A549 (cell line): Measurements from ENCODE around the gene PTPRD. TPM values are rescaled to one million over a fixed set of nuclear protein-coding genes. Genes with fewer than 3 reads are reported as not detected.

ENCODE experiments used
- ATAC-seq, 2 experiments: fragments of 200-7000 bp in 1 of 2; fragments of >200 bp in 1 of 2; cut with Nextera tagmentation in 1 of 2; cut with Tn5 transposase in 1 of 2; 3 replicates each; pipeline versions ENCODE4 v1.8.0 to v1.9.1; 2018 to 2020; ENCODE audit warnings: mild to moderate bottlenecking in 1 of 2, moderate library complexity in 1 of 2
- CTCF ChIA-PET: fragments of 300-600 bp; sonication (Branson Sonifier 250); formaldehyde crosslinking; extraction: SDS; loops from one replicate; lab custom pipeline; 2021; ENCODE audit warnings: antibody characterized with exemption, inconsistent platforms; lab: Yijun Ruan, JAX
- POLR2A ChIA-PET: fragments of 350-600 bp; formaldehyde crosslinking; extraction: SDS; loops from one replicate; lab custom pipeline; 2021; ENCODE audit warnings: antibody characterized with exemption, inconsistent platforms; lab: Yijun Ruan, JAX
- DNase-seq, 2 experiments: peaks; one replicate each; pipeline versions ENCODE4 v3.0.0 to v3.0.0-alpha.2; 2011 to 2016; ENCODE audit warnings: low read depth in 1 of 2, low spot score in 1 of 2
- FAIRE-seq: peaks from 2 replicates; lab custom pipeline; 2011; peaks lifted over from hg19 to GRCh38; lab: Jason Lieb, UNC
- H3K27ac ChIP-seq, 2 experiments: fragments of >200 bp; sonication (Bioruptor Twin); formaldehyde crosslinking; 3 replicates each; pipeline ENCODE4 v1.5.1; 2016 to 2017
- H3K4me1 ChIP-seq: fragments of >200 bp; sonication (Bioruptor Twin); formaldehyde crosslinking; 3 replicates; pipeline ENCODE4 v1.6.1; 2016
- H3K4me2 ChIP-seq: fragments of >200 bp; sonication (Bioruptor Twin); formaldehyde crosslinking; 3 replicates; pipeline ENCODE4 v1.6.1; 2016
- H3K4me3 ChIP-seq: fragments of >200 bp; sonication (Bioruptor Twin); formaldehyde crosslinking; 3 replicates; pipeline ENCODE4 v1.5.1; 2016
- H3K9me3 ChIP-seq: fragments of >200 bp; sonication (Bioruptor Twin); formaldehyde crosslinking; 3 replicates; pipeline ENCODE4 v1.6.1; 2016
- ATOH8 ChIP-seq: fragments of 250-450 bp; sonication (Bioruptor Pico); IDR thresholded peaks from 2 replicates; pipeline ENCODE4 v1.5.0; 2020; ENCODE audit warnings: low read depth, mild to moderate bottlenecking, moderate library complexity
- CBX2 ChIP-seq: fragments of 200-600 bp; sonication (generic); IDR thresholded peaks from 2 replicates; pipeline ENCODE4 v1.6.1; 2016; ENCODE audit warnings: low read depth, mild to moderate bottlenecking, borderline replicate concordance
- CEBPB ChIP-seq, 2 experiments: fragments of >200 bp in 1 of 2; sonication (Bioruptor Twin) in 1 of 2; formaldehyde crosslinking in 1 of 2; IDR thresholded peaks; 2 replicates each; pipeline ENCODE4 v1.6.1; 2012 to 2016
- EHF ChIP-seq: fragments of 250-450 bp; sonication (Bioruptor Pico); IDR thresholded peaks from 2 replicates; pipeline ENCODE4 v1.5.0; 2020; ENCODE audit warnings: mild to moderate bottlenecking
- EP300 ChIP-seq, 2 experiments: fragments of >200 bp; sonication (Bioruptor Twin); formaldehyde crosslinking; IDR thresholded peaks; 2 replicates in 1 of 2; 3 replicates in 1 of 2; pipeline ENCODE4 v1.6.1; 2016 to 2017
- ESRRA ChIP-seq: fragments of 150-350 bp; IDR thresholded peaks from 2 replicates; pipeline ENCODE4 v1.6.1; 2014; ENCODE audit warnings: mild to moderate bottlenecking, low read length, borderline replicate concordance
- FOSB ChIP-seq: fragments of 250-450 bp; sonication (Bioruptor Pico); IDR thresholded peaks from 2 replicates; pipeline ENCODE4 v1.5.0; 2020; ENCODE audit warnings: mild to moderate bottlenecking, moderate library complexity
- FOSL2 ChIP-seq, 2 experiments: fragments of 450-650 bp in 1 of 2; fragments of >200 bp in 1 of 2; sonication (Bioruptor Twin) in 1 of 2; formaldehyde crosslinking; IDR thresholded peaks; 2 replicates each; pipeline versions ENCODE4 v1.5.0 to v1.6.1; 2016 to 2020; ENCODE audit warnings: mild to moderate bottlenecking in 1 of 2, moderate library complexity in 1 of 2
- HES2 ChIP-seq: fragments of >200 bp; sonication (Bioruptor Twin); formaldehyde crosslinking; IDR thresholded peaks from 2 replicates; pipeline ENCODE4 v1.6.1; 2016
- HMGXB4 ChIP-seq: fragments of 250-450 bp; sonication (Bioruptor Pico); IDR thresholded peaks from 2 replicates; pipeline ENCODE4 v1.5.0; 2021; ENCODE audit warnings: mild to moderate bottlenecking, moderate library complexity, borderline replicate concordance
- HOXB5 ChIP-seq: fragments of 250-450 bp; sonication (Bioruptor Pico); IDR thresholded peaks from 2 replicates; pipeline ENCODE4 v1.5.0; 2020; ENCODE audit warnings: mild to moderate bottlenecking, moderate library complexity
- JUN ChIP-seq, 2 experiments: fragments of >200 bp; sonication (Bioruptor Twin); formaldehyde crosslinking; IDR thresholded peaks; 2 replicates in 1 of 2; 3 replicates in 1 of 2; pipeline ENCODE4 v1.6.1; 2016 to 2017
- MAFK ChIP-seq: fragments of 450-650 bp; IDR thresholded peaks from 2 replicates; pipeline ENCODE4 v1.6.1; 2014; ENCODE audit not compliant: partially characterized antibody
- MAZ ChIP-seq: fragments of 150-350 bp; IDR thresholded peaks from 2 replicates; pipeline ENCODE4 v1.6.1; 2014; ENCODE audit warnings: antibody characterized with exemption, low read depth, low read length, borderline replicate concordance
- PBX3 ChIP-seq: IDR thresholded peaks from 2 replicates; pipeline ENCODE4 v1.6.1; 2012
- POLR2AphosphoS2 ChIP-seq: conservative IDR thresholded peaks from 2 replicates; pipeline ENCODE4 v1.6.1; 2012; ENCODE audit warnings: low read length, improper control_type of control experiment, inconsistent platforms
- RAD21 ChIP-seq, 2 experiments: fragments of >200 bp in 1 of 2; sonication (Bioruptor Twin) in 1 of 2; formaldehyde crosslinking in 1 of 2; IDR thresholded peaks in 1 of 2; conservative IDR thresholded peaks in 1 of 2; 2 replicates in 1 of 2; 3 replicates in 1 of 2; pipeline ENCODE4 v1.6.1; 2012 to 2018; ENCODE audit warnings: inconsistent platforms in 1 of 2
- RCOR1 ChIP-seq: fragments of 150-350 bp; IDR thresholded peaks from 2 replicates; pipeline ENCODE4 v1.6.1; 2014; ENCODE audit warnings: antibody characterized with exemption, low read length, low read depth
- SREBF2 ChIP-seq: fragments of 450-650 bp; IDR thresholded peaks from 2 replicates; pipeline ENCODE4 v1.6.1; 2014; ENCODE audit warnings: mild to moderate bottlenecking, moderate library complexity
- TFCP2L1 ChIP-seq: fragments of 250-450 bp; sonication (Bioruptor Pico); IDR thresholded peaks from 2 replicates; pipeline ENCODE4 v1.5.0; 2021; ENCODE audit warnings: mild to moderate bottlenecking
- USF2 ChIP-seq: fragments of 450-650 bp; IDR thresholded peaks from 2 replicates; pipeline ENCODE4 v1.6.1; 2014; ENCODE audit warnings: antibody characterized with exemption
- ZFP36 ChIP-seq: fragments of 450-650 bp; IDR thresholded peaks from 2 replicates; pipeline ENCODE4 v1.6.1; 2014; ENCODE audit warnings: borderline replicate concordance; ENCODE audit not compliant: partially characterized antibody
- ZNF302 ChIP-seq: fragments of 250-450 bp; sonication (Bioruptor Pico); IDR thresholded peaks from 2 replicates; pipeline ENCODE4 v1.9.0; 2021; ENCODE audit warnings: inconsistent platforms, mild to moderate bottlenecking, moderate library complexity
- WGBS: methylation state at CpG from one replicate; pipeline ENCODE4 v1.1.6; 2017; ENCODE audit errors: missing lambda C conversion rate; 5-methylcytosine and 5-hydroxymethylcytosine counted together
- polyA plus RNA-seq, 4 experiments: library from polyadenylated mRNA; depleted of rRNA in 3 of 4; stranded (reverse); fragments of >200 nt; fragmentation: RNase III in 1 of 4; extraction: RNeasy Plus Mini Kit Qiagen cat#74134 plus additional on column Dnase treatment in 1 of 4; gene quantifications; 2 replicates in 3 of 4; 3 replicates in 1 of 4; pipeline ENCODE4 v1.2.3, GENCODE V29; 2011 to 2017

Gene PTPRD
- polyA plus RNA-seq, 2 of the 4 experiments (the other 2 are of a cell fraction) = 0.39 to 1.3 TPM

GRCh38 chr9:9229269-9229668 is 1383.5 kb downstream of the PTPRD start:
- 4% methylated on average over 3 of the region's 3 CpGs for WGBS
- Histone ChIP-seq H3K4me1 (no peaks in the 10 kb centered on the region), H3K4me2 (no peak overlapping the region), H3K9me3 (no peaks in the 10 kb centered on the region), H3K27ac (no peak overlapping the region), H3K4me3 (no peak overlapping the region)
- no peak for ATAC-seq
- no peak for TF ChIP-seq HOXB5 (CRISPR knock-in tag)
- TF ChIP-seq CBX2 = no peak
- TF ChIP-seq FOSL2 (IDR thresholded peaks at IDR 0.05) = no peak
- no peak for TF ChIP-seq FOSL2 (CRISPR knock-in tag; IDR thresholded peaks at IDR 0.05)
- TF ChIP-seq HES2 = no peak
- TF ChIP-seq ATOH8 (CRISPR knock-in tag) = no peak
- no peak for TF ChIP-seq ZNF302
- TF ChIP-seq MAFK = no peak
- TF ChIP-seq TFCP2L1 = no peak
- TF ChIP-seq ESRRA = no peak
- no peak for FAIRE-seq
- ChIA-PET CTCF (no interaction called here), POLR2A (no interaction called here)
- DNase-seq = no peak

GRCh38 chr9:9223175-9223574 is 1389.6 kb downstream of the PTPRD start:
- Histone ChIP-seq H3K4me1 (no peaks in the 10 kb centered on the region), H3K27ac (no peak overlapping the region), H3K9me3 (no peaks in the 10 kb centered on the region), H3K4me3 (no peak overlapping the region), H3K4me2 (no peak overlapping the region)
- ATAC-seq = no peak
- CTCF ChIA-PET = no interaction called here
- FAIRE-seq = no peak
- no peak for DNase-seq
- POLR2A ChIA-PET = no interaction called here
- TF ChIP-seq SREBF2 (no peak), HOXB5 (CRISPR knock-in tag) (no peak), FOSB (no peak), USF2 (no peak), MAZ (no peak), ZFP36 (no peak), EP300 (IDR thresholded peaks at IDR 0.05) (no peak), CEBPB (IDR thresholded peaks at IDR 0.05) (no peak), ATOH8 (CRISPR knock-in tag) (no peak), ESRRA (no peak), PBX3 (no peak), MAFK (no peak), JUN (IDR thresholded peaks at IDR 0.05) (no peak), RCOR1 (no peak), POLR2AphosphoS2 (no peak), EHF (CRISPR knock-in tag) (no peak), HMGXB4 (CRISPR knock-in tag) (no peak), CBX2 (no peak), RAD21 (conservative IDR thresholded peaks at IDR 0.05 in 1 of 2, IDR thresholded peaks at IDR 0.05 in 1 of 2) (no peak)
